OCI-LY3 (cell line): ENCODE measurements around the gene FAM13C.

Experiments
- H2AFZ ChIP-seq: fragments of 200-600, 300-600 bp; shearing (Covaris generic); 2 replicates; pipeline ENCODE4 v1.6.0; 2014; ENCODE audit warnings: antibody characterized with exemption, low read depth, low read length
- H3K27ac ChIP-seq: fragments of 200-600, 300-600 bp; sonication (generic); 2 replicates; pipeline ENCODE4 v1.5.1; 2014; ENCODE audit warnings: mild to moderate bottlenecking, low read length, moderate library complexity, mixed read lengths
- H3K27me3 ChIP-seq: fragments of 200-600, 300-600 bp; sonication (generic); 2 replicates; pipeline ENCODE4 v1.6.1; 2014; ENCODE audit warnings: low read depth, low read length, mixed read lengths
- H3K36me3 ChIP-seq: fragments of 200-600, 300-600 bp; sonication (generic); replicated peaks from 2 replicates; pipeline ENCODE3; 2014; ENCODE audit warnings: low read depth, low read length, mixed read lengths
- H3K4me1 ChIP-seq: fragments of 300-600, 200-600 bp; sonication (generic); 2 replicates; pipeline ENCODE4 v1.6.1; 2014; ENCODE audit warnings: low read length, mixed read lengths
- H3K4me2 ChIP-seq: fragments of 200-600, 300-600 bp; sonication (generic); 2 replicates; pipeline ENCODE4 v1.6.1; 2014; ENCODE audit warnings: low read length, mixed read lengths
- H3K4me3 ChIP-seq: fragments of 300-600, 200-600 bp; sonication (generic); 2 replicates; pipeline ENCODE4 v1.5.1; 2014; ENCODE audit warnings: antibody characterized with exemption, mild to moderate bottlenecking, low read length, moderate library complexity
- H3K79me2 ChIP-seq: fragments of 300-600, 200-600 bp; shearing (Covaris generic); 2 replicates; pipeline ENCODE4 v1.6.1; 2014; ENCODE audit warnings: mild to moderate bottlenecking, low read length, mixed read lengths
- H3K9ac ChIP-seq: fragments of 300-600, 200-600 bp; shearing (Covaris generic); 2 replicates; pipeline ENCODE4 v1.6.0; 2014; ENCODE audit warnings: mild to moderate bottlenecking, low read length, moderate library complexity
- H3K9me3 ChIP-seq: fragments of 200-600, 300-600 bp; shearing (Covaris generic); 2 replicates; pipeline ENCODE4 v1.6.1; 2014; ENCODE audit warnings: low read length, mixed read lengths; ENCODE audit not compliant: insufficient read depth
- H4K20me1 ChIP-seq: fragments of 200-600, 300-600 bp; sonication (generic); 2 replicates; pipeline ENCODE4 v1.6.1; 2016; ENCODE audit warnings: low read length, mixed read lengths; ENCODE audit not compliant: insufficient read depth
- EZH2phosphoT487 ChIP-seq: fragments of 200-600 bp; shearing (Covaris generic); IDR thresholded peaks from 2 replicates; pipeline ENCODE4 v1.6.1; 2018; ENCODE audit warnings: antibody characterized with exemption, mixed run types, low read depth
- TF ChIP-seq, protein P1 (sequence below): fragments of 200-600, 300-600 bp; sonication (generic); IDR thresholded peaks from 2 replicates; pipeline ENCODE4 v1.5.1; 2014; ENCODE audit warnings: antibody characterized with exemption, low read length, low read depth

The FAM13C gene

GRCh38 chr10:59346321-59346720, 16.0 kb downstream of the FAM13C start:
- Histone ChIP-seq H3K4me3 (no peak overlapping the region), H2AFZ (no peak overlapping the region), H3K9ac (no peak overlapping the region), H3K79me2 (no peaks in the 10 kb centered on the region), H3K9me3 (no peaks in the 10 kb centered on the region), H3K4me1 (no peaks in the 10 kb centered on the region), H3K27ac (no peak overlapping the region), H3K36me3 (no peaks in the 10 kb centered on the region), H4K20me1 (no peaks in the 10 kb centered on the region), H3K27me3 (no peaks in the 10 kb centered on the region), H3K4me2 (no peak overlapping the region)
- TF ChIP-seq, protein P1, sequence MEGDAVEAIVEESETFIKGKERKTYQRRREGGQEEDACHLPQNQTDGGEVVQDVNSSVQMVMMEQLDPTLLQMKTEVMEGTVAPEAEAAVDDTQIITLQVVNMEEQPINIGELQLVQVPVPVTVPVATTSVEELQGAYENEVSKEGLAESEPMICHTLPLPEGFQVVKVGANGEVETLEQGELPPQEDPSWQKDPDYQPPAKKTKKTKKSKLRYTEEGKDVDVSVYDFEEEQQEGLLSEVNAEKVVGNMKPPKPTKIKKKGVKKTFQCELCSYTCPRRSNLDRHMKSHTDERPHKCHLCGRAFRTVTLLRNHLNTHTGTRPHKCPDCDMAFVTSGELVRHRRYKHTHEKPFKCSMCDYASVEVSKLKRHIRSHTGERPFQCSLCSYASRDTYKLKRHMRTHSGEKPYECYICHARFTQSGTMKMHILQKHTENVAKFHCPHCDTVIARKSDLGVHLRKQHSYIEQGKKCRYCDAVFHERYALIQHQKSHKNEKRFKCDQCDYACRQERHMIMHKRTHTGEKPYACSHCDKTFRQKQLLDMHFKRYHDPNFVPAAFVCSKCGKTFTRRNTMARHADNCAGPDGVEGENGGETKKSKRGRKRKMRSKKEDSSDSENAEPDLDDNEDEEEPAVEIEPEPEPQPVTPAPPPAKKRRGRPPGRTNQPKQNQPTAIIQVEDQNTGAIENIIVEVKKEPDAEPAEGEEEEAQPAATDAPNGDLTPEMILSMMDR = no peak
- no peak for TF ChIP-seq EZH2phosphoT487

DNA sequence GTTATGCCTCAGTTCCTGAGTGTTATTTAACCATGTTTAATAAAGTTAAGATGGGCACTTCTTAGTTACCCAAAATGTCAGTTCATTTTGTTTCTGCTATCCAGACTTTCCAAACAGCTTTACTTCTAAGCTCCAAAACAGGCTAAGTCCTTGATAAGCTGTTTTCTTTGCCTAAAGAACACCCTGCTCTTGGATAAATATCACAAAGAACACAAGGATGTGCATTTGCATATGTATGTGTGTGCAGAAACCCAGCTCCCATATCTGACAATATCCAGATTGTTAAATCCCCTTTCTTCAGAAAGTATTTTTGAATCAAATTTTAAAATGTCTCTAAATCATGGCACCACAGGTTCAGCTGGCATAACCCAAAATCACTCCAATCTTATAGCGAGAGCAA, 19.6 kb downstream of the FAM13C start:
- Histone ChIP-seq H4K20me1 (no peaks in the 10 kb centered on the region), H2AFZ (no peak overlapping the region), H3K4me3 (no peak overlapping the region), H3K27ac (no peak overlapping the region), H3K27me3 (no peaks in the 10 kb centered on the region), H3K4me1 (no peaks in the 10 kb centered on the region), H3K9me3 (no peaks in the 10 kb centered on the region), H3K9ac (no peak overlapping the region), H3K36me3 (no peaks in the 10 kb centered on the region), H3K79me2 (no peaks in the 10 kb centered on the region), H3K4me2 (no peak overlapping the region)
- TF ChIP-seq, protein P1 = no peak
- TF ChIP-seq EZH2phosphoT487 = no peak

DNA sequence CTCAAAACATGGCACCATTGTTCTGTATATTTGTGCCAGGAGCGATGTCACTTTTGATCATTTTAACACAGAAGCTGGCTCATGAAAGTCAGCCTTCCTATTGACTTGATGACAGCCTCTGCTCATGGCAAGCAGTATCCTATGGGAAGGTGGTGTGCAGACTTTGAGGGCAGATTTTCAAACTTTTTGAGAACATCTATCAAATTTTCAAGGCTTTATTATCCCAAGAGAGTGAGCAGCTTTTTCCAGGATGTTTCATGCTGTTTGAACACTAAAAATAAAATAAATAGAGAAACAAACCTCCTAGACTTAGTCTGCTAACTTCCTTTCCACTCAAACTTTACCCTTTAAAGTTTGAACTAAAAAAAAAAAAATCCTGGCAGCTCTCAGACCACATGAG, 20.3 kb downstream of the FAM13C start:
- Histone ChIP-seq H3K36me3 (no peaks in the 10 kb centered on the region), H3K9me3 (no peaks in the 10 kb centered on the region), H2AFZ (no peak overlapping the region), H3K79me2 (no peaks in the 10 kb centered on the region), H3K9ac (no peak overlapping the region), H3K4me3 (no peak overlapping the region), H3K27me3 (no peaks in the 10 kb centered on the region), H3K27ac (no peak overlapping the region), H3K4me1 (no peaks in the 10 kb centered on the region), H3K4me2 (no peak overlapping the region), H4K20me1 (no peaks in the 10 kb centered on the region)
- TF ChIP-seq, protein P1 = no peak
- TF ChIP-seq EZH2phosphoT487 = no peak

- no peak overlapping the region for H3K9ac ChIP-seq
- H3K4me1 ChIP-seq = no peaks in the 10 kb centered on the region
- TF ChIP-seq, protein P1 = no peak
- no peaks in the 10 kb centered on the region for H3K9me3 ChIP-seq
- H3K27ac ChIP-seq = no peak overlapping the region
- H3K27me3 ChIP-seq = no peaks in the 10 kb centered on the region
- no peak overlapping the region for H2AFZ ChIP-seq
- H3K36me3 ChIP-seq = no peaks in the 10 kb centered on the region
- H3K4me3 ChIP-seq = no peak overlapping the region
- no peaks in the 10 kb centered on the region for H4K20me1 ChIP-seq
- H3K4me2 ChIP-seq = no peak overlapping the region
- no peaks in the 10 kb centered on the region for H3K79me2 ChIP-seq
Observed at GRCh38 chr10:59340285-59340684, 22.1 kb downstream of the FAM13C start.
